SK-N-SH (cell line): Measurements from ENCODE around the gene ABCC4. TPM values are rescaled to one million over a fixed set of nuclear protein-coding genes. Genes with fewer than 3 reads are reported as not detected.

Experiments used
- CTCF ChIA-PET: fragments of 300-600, 350-600 bp; formaldehyde crosslinking; extraction: SDS; loops from one replicate; lab custom pipeline; 2021; lab: Yijun Ruan, JAX
- POLR2A ChIA-PET: fragments of 350-600 bp; sonication (Branson Sonifier 250); formaldehyde crosslinking; extraction: SDS; loops from one replicate; lab custom pipeline; 2020; ENCODE audit warnings: antibody characterized with exemption, inconsistent platforms; lab: Yijun Ruan, JAX
- DNase-seq: peaks from one replicate; pipeline ENCODE4 v3.0.0; 2012
- H2AFZ ChIP-seq: fragments of 200-600 bp; sonication (generic); 2 replicates; pipeline ENCODE4 v1.8.1; 2016; ENCODE audit warnings: antibody characterized with exemption, mild to moderate bottlenecking, low read depth
- H3F3A ChIP-seq: fragments of 200-600 bp; sonication (generic); replicated peaks from 2 replicates; pipeline ENCODE3; 2016; ENCODE audit warnings: antibody characterized with exemption, mild to moderate bottlenecking; ENCODE audit not compliant: insufficient read depth
- H3K27ac ChIP-seq, 2 experiments: fragments of 200-500 bp in 1 of 2; fragments of 200-600 bp in 1 of 2; sonication (Bioruptor generic) in 1 of 2; sonication (generic), shearing (Covaris generic) in 1 of 2; 2 replicates each; pipeline versions ENCODE4 v1.5.1 to v1.6.1; 2014 to 2016; ENCODE audit warnings: low read depth in 2 of 2, inconsistent platforms in 1 of 2, low read length in 1 of 2, mild to moderate bottlenecking in 1 of 2, mixed read lengths in 1 of 2
- H3K27me3 ChIP-seq: fragments of 200-600 bp; sonication (generic), shearing (Covaris generic); 2 replicates; pipeline ENCODE4 v1.6.1; 2016; ENCODE audit warnings: mixed run types; ENCODE audit not compliant: insufficient read depth
- H3K36me3 ChIP-seq, 2 experiments: fragments of 200-500 bp in 1 of 2; fragments of 200-600 bp in 1 of 2; sonication (Bioruptor generic) in 1 of 2; sonication (generic) in 1 of 2; replicated peaks in 1 of 2; 2 replicates each; pipeline versions ENCODE3 to v1.5.1; 2014 to 2016; ENCODE audit warnings: low read length in 1 of 2, mild to moderate bottlenecking in 1 of 2; ENCODE audit not compliant: insufficient read depth in 2 of 2, control insufficient read depth in 1 of 2
- H3K4me1 ChIP-seq, 2 experiments: fragments of 200-500 bp in 1 of 2; fragments of 200-600 bp in 1 of 2; sonication (Bioruptor generic) in 1 of 2; sonication (generic), shearing (Covaris generic) in 1 of 2; 2 replicates each; pipeline versions ENCODE4 v1.5.1 to v1.6.1; 2014 to 2016; ENCODE audit warnings: low read depth in 1 of 2, low read length in 1 of 2, mixed run types in 1 of 2; ENCODE audit not compliant: insufficient read depth in 2 of 2, control insufficient read depth in 1 of 2
- H3K4me2 ChIP-seq: fragments of 200-600 bp; sonication (generic), shearing (Covaris generic); 2 replicates; pipeline ENCODE4 v1.6.1; 2017; ENCODE audit warnings: mixed run types
- H3K4me3 ChIP-seq, 2 experiments: fragments of 200-500 bp in 1 of 2; fragments of 200-600 bp in 1 of 2; sonication (Bioruptor generic) in 1 of 2; sonication (generic), shearing (Covaris generic) in 1 of 2; 2 replicates each; pipeline versions ENCODE4 v1.5.1 to v1.8.1; 2014 to 2016; ENCODE audit warnings: low read depth in 2 of 2, inconsistent platforms in 1 of 2, low read length in 1 of 2, mild to moderate bottlenecking in 1 of 2, mixed read lengths in 1 of 2, moderate library complexity in 1 of 2
- H3K79me2 ChIP-seq: fragments of 200-600 bp; sonication (generic); 2 replicates; pipeline ENCODE4 v1.8.1; 2017; ENCODE audit warnings: mild to moderate bottlenecking; ENCODE audit not compliant: insufficient read depth
- H3K9ac ChIP-seq: fragments of 200-600 bp; sonication (generic); 2 replicates; pipeline ENCODE4 v1.6.1; 2017; ENCODE audit warnings: mixed run types
- H3K9me2 ChIP-seq: fragments of 200-600 bp; sonication (generic); 2 replicates; pipeline ENCODE4 v1.6.1; 2017; ENCODE audit warnings: mixed run types
- H3K9me3 ChIP-seq: fragments of 200-600 bp; sonication (generic); 2 replicates; pipeline ENCODE4 v1.6.1; 2017; ENCODE audit warnings: mixed run types, mild to moderate bottlenecking, moderate library complexity
- H4K20me1 ChIP-seq: fragments of 200-600 bp; sonication (generic); 2 replicates; pipeline ENCODE4 v1.6.1; 2017; ENCODE audit warnings: mild to moderate bottlenecking, mixed run types; ENCODE audit not compliant: insufficient read depth
- EZH2phosphoT487 ChIP-seq: fragments of 200-600 bp; sonication (generic); IDR thresholded peaks from 2 replicates; pipeline ENCODE4 v1.6.1; 2017; ENCODE audit warnings: low read depth, mixed run types, mild to moderate bottlenecking, antibody characterized with exemption, moderate library complexity, borderline replicate concordance
- FOSL2 ChIP-seq: IDR thresholded peaks from 2 replicates; pipeline ENCODE4 v1.4.0; 2012; ENCODE audit warnings: low read depth, mild to moderate bottlenecking, moderate library complexity, borderline replicate concordance
- FOXJ3 ChIP-seq: sonication (generic); formaldehyde crosslinking; IDR thresholded peaks from 2 replicates; pipeline ENCODE4 v1.5.1; 2020; ENCODE audit warnings: mild to moderate bottlenecking, missing genetic modification reagents
- FOXM1 ChIP-seq: IDR thresholded peaks from 2 replicates; pipeline ENCODE4 v1.4.0; 2012; ENCODE audit warnings: low read depth, mild to moderate bottlenecking
- GATA2 ChIP-seq: sonication (generic); formaldehyde crosslinking; IDR thresholded peaks from 2 replicates; pipeline ENCODE4 v1.5.0; 2020; ENCODE audit warnings: mild to moderate bottlenecking, missing genetic modification reagents
- JUND ChIP-seq: IDR thresholded peaks from 2 replicates; pipeline ENCODE4 v1.4.0; 2012
- MEF2A ChIP-seq: IDR thresholded peaks from 2 replicates; pipeline ENCODE4 v1.4.0; 2012; ENCODE audit warnings: low read depth, borderline replicate concordance
- MXI1 ChIP-seq: IDR thresholded peaks from 2 replicates; pipeline ENCODE4 v1.6.1; 2012; ENCODE audit warnings: mild to moderate bottlenecking, low read depth, low read length, improper control_type of control experiment
- NRF1 ChIP-seq: IDR thresholded peaks from 2 replicates; pipeline ENCODE4 v1.6.1; 2012; ENCODE audit warnings: low read depth, mild to moderate bottlenecking, low read length
- SMC3 ChIP-seq: IDR thresholded peaks from 2 replicates; pipeline ENCODE4 v1.6.1; 2012; ENCODE audit warnings: low read depth, low read length, improper control_type of control experiment
- YY1 ChIP-seq: IDR thresholded peaks from 2 replicates; pipeline ENCODE4 v1.4.0; 2012; ENCODE audit warnings: low read depth, mild to moderate bottlenecking
- WGBS: methylation state at CpG from one replicate; pipeline ENCODE4 v1.1.6; 2017; ENCODE audit warnings: low lambda C conversion rate; 5-methylcytosine and 5-hydroxymethylcytosine counted together
- polyA plus RNA-seq, 3 experiments: library from polyadenylated mRNA; depleted of rRNA; stranded (reverse); fragments of >200 nt; gene quantifications; 2 replicates each; pipeline ENCODE4 v1.2.3, GENCODE V29; 2012
- TF ChIP-seq, protein P1 (sequence below): fragments of 150-350 bp; IDR thresholded peaks from 2 replicates; pipeline ENCODE4 v1.6.1; 2016; ENCODE audit warnings: mild to moderate bottlenecking, low read depth, low read length
- TF ChIP-seq, protein P2 (sequence below): IDR thresholded peaks from 2 replicates; pipeline ENCODE4 v1.6.1; 2012; ENCODE audit warnings: mild to moderate bottlenecking, low read depth, low read length, moderate library complexity
- TF ChIP-seq, protein P3 (sequence below): fragments of 150-350 bp; IDR thresholded peaks from 2 replicates; pipeline ENCODE4 v1.6.1; 2017; ENCODE audit warnings: antibody characterized with exemption, low read length, low read depth, borderline replicate concordance
- TF ChIP-seq, protein P4 (sequence below): IDR thresholded peaks from 2 replicates; pipeline ENCODE4 v1.4.0; 2012; ENCODE audit warnings: low read depth, borderline replicate concordance
- TF ChIP-seq, protein P5 (sequence below): IDR thresholded peaks from 2 replicates; pipeline ENCODE4 v1.4.0; 2012; ENCODE audit warnings: low read depth, borderline replicate concordance
- TF ChIP-seq, protein P6 (sequence below): IDR thresholded peaks from 2 replicates; pipeline ENCODE4; 2012

Gene ABCC4
- polyA plus RNA-seq, 1 of the 3 experiments (the other 2 are of a cell fraction) = 7.8 TPM

DNA sequence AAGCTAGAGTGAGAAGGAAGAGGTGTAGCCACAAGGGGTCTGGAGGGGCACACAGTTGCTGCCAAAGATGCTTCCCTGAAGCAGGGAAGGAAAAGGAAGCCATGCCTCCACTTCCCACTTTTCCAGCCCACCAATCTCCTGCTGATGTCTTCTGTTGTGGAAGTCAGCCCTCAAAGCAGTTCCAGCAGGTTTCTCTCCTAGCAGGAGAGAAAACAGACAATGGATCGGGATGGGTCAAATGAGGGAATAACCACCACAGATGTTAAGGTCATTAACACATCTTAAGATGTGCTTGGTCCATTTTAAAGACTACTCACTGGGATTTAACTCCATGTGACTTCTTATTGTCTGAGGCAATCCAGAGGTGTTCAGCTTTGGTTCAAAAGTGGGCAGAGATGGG, 304.8 kb downstream of the ABCC4 start:
- no peaks in the 10 kb centered on the region for H3K9me2 ChIP-seq
- H3K4me3 ChIP-seq = no peak overlapping the region
- no peaks in the 10 kb centered on the region for H3K79me2 ChIP-seq
- H3K27ac ChIP-seq = no peak overlapping the region
- no peaks in the 10 kb centered on the region for H3K36me3 ChIP-seq
- H3K4me2 ChIP-seq = no peak overlapping the region
- TF ChIP-seq EZH2phosphoT487 (no peak), NRF1 (no peak), FOSL2 (no peak), JUND (no peak), YY1 (no peak)
- TF ChIP-seq, protein P1, sequence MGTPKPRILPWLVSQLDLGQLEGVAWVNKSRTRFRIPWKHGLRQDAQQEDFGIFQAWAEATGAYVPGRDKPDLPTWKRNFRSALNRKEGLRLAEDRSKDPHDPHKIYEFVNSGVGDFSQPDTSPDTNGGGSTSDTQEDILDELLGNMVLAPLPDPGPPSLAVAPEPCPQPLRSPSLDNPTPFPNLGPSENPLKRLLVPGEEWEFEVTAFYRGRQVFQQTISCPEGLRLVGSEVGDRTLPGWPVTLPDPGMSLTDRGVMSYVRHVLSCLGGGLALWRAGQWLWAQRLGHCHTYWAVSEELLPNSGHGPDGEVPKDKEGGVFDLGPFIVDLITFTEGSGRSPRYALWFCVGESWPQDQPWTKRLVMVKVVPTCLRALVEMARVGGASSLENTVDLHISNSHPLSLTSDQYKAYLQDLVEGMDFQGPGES = no peak
- TF ChIP-seq, protein P2, sequence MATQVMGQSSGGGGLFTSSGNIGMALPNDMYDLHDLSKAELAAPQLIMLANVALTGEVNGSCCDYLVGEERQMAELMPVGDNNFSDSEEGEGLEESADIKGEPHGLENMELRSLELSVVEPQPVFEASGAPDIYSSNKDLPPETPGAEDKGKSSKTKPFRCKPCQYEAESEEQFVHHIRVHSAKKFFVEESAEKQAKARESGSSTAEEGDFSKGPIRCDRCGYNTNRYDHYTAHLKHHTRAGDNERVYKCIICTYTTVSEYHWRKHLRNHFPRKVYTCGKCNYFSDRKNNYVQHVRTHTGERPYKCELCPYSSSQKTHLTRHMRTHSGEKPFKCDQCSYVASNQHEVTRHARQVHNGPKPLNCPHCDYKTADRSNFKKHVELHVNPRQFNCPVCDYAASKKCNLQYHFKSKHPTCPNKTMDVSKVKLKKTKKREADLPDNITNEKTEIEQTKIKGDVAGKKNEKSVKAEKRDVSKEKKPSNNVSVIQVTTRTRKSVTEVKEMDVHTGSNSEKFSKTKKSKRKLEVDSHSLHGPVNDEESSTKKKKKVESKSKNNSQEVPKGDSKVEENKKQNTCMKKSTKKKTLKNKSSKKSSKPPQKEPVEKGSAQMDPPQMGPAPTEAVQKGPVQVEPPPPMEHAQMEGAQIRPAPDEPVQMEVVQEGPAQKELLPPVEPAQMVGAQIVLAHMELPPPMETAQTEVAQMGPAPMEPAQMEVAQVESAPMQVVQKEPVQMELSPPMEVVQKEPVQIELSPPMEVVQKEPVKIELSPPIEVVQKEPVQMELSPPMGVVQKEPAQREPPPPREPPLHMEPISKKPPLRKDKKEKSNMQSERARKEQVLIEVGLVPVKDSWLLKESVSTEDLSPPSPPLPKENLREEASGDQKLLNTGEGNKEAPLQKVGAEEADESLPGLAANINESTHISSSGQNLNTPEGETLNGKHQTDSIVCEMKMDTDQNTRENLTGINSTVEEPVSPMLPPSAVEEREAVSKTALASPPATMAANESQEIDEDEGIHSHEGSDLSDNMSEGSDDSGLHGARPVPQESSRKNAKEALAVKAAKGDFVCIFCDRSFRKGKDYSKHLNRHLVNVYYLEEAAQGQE = no peak
- CTCF ChIA-PET = no interaction called here
- H4K20me1 ChIP-seq = no peaks in the 10 kb centered on the region
- POLR2A ChIA-PET = no interaction called here
- H3K27me3 ChIP-seq = no peaks in the 10 kb centered on the region
- H3F3A ChIP-seq = no peaks in the 10 kb centered on the region
- H3K9me3 ChIP-seq = no peaks in the 10 kb centered on the region
- 64% methylated on average over 1 of the region's 1 CpG for WGBS
- no peak overlapping the region for H3K9ac ChIP-seq
- DNase-seq = no peak
- H3K4me1 ChIP-seq = 0 out of 4 replicates have a peak, but pooled peaks cover 0 to 4% of the 10 kb centered on the region in 2 experiments
- no peak overlapping the region for H2AFZ ChIP-seq

DNA sequence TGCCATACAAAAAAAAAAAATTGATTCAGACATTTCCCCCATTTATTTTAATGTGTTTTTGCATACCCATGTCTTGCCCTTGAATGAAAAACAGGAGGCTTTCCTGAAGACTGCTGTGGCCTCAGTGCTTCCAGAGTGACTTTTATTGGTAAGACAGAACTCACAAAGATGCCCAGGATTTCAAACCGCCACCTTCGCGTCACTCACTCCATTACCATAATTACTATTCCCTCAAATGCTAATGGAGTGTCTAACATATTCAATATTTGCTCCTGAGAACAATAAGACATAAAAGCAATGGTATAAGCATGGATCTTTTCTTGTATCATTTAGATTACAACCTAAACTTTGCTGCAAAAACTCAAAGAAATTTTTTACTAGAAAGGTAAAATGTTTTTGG, 306.7 kb downstream of the ABCC4 start:
- Histone ChIP-seq H3K4me3 (no peak overlapping the region), H3K9me2 (no peaks in the 10 kb centered on the region), H3K36me3 (no peaks in the 10 kb centered on the region), H3K9ac (no peak overlapping the region), H3K4me2 (no peak overlapping the region), H3F3A (no peaks in the 10 kb centered on the region), H2AFZ (no peak overlapping the region), H3K4me1 (no peaks in the 10 kb centered on the region), H4K20me1 (no peaks in the 10 kb centered on the region), H3K79me2 (no peaks in the 10 kb centered on the region), H3K27me3 (no peaks in the 10 kb centered on the region), H3K9me3 (no peaks in the 10 kb centered on the region), H3K27ac (no peak overlapping the region)
- 66% methylated on average over 3 of the region's 3 CpGs for WGBS
- ChIA-PET POLR2A (no interaction called here), CTCF (no interaction called here)
- DNase-seq = no peak
- TF ChIP-seq, protein P3, sequence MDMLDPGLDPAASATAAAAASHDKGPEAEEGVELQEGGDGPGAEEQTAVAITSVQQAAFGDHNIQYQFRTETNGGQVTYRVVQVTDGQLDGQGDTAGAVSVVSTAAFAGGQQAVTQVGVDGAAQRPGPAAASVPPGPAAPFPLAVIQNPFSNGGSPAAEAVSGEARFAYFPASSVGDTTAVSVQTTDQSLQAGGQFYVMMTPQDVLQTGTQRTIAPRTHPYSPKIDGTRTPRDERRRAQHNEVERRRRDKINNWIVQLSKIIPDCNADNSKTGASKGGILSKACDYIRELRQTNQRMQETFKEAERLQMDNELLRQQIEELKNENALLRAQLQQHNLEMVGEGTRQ = no peak
- no peak for TF ChIP-seq SMC3
- TF ChIP-seq, protein P4, sequence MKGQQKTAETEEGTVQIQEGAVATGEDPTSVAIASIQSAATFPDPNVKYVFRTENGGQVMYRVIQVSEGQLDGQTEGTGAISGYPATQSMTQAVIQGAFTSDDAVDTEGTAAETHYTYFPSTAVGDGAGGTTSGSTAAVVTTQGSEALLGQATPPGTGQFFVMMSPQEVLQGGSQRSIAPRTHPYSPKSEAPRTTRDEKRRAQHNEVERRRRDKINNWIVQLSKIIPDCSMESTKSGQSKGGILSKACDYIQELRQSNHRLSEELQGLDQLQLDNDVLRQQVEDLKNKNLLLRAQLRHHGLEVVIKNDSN = no peak
- TF ChIP-seq FOXM1 = no peak
- no peak for TF ChIP-seq YY1
- no peak for TF ChIP-seq MXI1
- no peak for TF ChIP-seq GATA2
- TF ChIP-seq, protein P5, sequence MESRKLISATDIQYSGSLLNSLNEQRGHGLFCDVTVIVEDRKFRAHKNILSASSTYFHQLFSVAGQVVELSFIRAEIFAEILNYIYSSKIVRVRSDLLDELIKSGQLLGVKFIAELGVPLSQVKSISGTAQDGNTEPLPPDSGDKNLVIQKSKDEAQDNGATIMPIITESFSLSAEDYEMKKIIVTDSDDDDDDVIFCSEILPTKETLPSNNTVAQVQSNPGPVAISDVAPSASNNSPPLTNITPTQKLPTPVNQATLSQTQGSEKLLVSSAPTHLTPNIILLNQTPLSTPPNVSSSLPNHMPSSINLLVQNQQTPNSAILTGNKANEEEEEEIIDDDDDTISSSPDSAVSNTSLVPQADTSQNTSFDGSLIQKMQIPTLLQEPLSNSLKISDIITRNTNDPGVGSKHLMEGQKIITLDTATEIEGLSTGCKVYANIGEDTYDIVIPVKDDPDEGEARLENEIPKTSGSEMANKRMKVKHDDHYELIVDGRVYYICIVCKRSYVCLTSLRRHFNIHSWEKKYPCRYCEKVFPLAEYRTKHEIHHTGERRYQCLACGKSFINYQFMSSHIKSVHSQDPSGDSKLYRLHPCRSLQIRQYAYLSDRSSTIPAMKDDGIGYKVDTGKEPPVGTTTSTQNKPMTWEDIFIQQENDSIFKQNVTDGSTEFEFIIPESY = no peak
- TF ChIP-seq MEF2A = no peak
- TF ChIP-seq, protein P6, sequence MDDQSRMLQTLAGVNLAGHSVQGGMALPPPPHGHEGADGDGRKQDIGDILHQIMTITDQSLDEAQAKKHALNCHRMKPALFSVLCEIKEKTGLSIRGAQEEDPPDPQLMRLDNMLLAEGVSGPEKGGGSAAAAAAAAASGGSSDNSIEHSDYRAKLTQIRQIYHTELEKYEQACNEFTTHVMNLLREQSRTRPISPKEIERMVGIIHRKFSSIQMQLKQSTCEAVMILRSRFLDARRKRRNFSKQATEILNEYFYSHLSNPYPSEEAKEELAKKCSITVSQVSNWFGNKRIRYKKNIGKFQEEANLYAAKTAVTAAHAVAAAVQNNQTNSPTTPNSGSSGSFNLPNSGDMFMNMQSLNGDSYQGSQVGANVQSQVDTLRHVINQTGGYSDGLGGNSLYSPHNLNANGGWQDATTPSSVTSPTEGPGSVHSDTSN = no peak
- no peak for TF ChIP-seq FOXJ3
